Measurements from ENCODE around the gene ELL. TPM values are rescaled to one million over a fixed set of nuclear protein-coding genes. Genes with fewer than 3 reads are reported as not detected.

Gene ELL
- polyA plus RNA-seq, 1 of the 3 experiments (the other 2 are of a cell fraction): 7.4 TPM

DNA sequence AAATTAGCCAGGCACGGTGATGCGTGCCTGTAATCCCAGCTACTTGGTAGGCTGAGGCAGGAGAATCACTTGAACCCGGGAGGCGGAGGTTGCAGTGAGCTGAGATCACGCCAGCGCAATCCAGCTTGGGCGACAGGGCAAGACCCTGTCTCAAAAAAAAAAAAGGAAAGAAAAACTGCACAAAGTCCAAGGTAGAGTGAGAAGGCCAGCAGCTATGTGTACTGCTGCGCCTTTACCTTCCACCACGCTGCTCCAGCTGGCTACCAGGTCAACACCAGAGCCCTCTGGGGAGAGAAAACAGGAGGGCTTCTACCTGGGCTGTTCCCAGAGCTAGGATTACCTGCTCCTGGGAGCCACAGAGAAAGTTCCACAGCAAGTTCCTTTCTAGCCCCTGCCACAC lies 3.2 kb downstream of the ELL start:
- H3K4me1 ChIP-seq (ENCODE audit: control insufficient read depth in 1 of 2, insufficient read depth in 2 of 2, low read depth in 1 of 2, low read length in 1 of 2): peaks cover 4 to 11% of the 10 kb centered on the region in 2 experiments; a peak in 1 of 4 replicates
- H3K27ac ChIP-seq (ENCODE audit: low read depth in 2 of 2, low read length in 1 of 2): 0 out of 4 replicates have a peak overlapping the region, but pooled peaks of 1 of the 2 experiments have one; percentile 95
- peaks cover 80% of the 10 kb centered on the region for H3K79me2 ChIP-seq (ENCODE audit: insufficient read depth)
- no peak overlapping the region for H3K9ac ChIP-seq
- DNase-seq: no peak
- ChIA-PET POLR2A (interaction anchor here (0.8 kb wide), 1 partner anchor 11 kb away, joined by 3 read pairs; no protein-coding TSS in a partner anchor), CTCF (interaction anchor here (1.5 to 5.7 kb wide), 5 partner anchors 15 to 71 kb away, joined by 6 to 36 read pairs (median 28); partner anchors contain the start of gene REX1BD)
- TF ChIP-seq RXRA (IDR thresholded peaks at IDR 0.05; ENCODE audit: borderline replicate concordance, low read depth) (no peak), GABPA (IDR thresholded peaks at IDR 0.05; ENCODE audit: low read depth) (no peak), RCOR1 (IDR thresholded peaks at IDR 0.05; ENCODE audit: low read length) (no peak), CHD2 (IDR thresholded peaks at IDR 0.05; ENCODE audit: low read length, partially characterized antibody) (no peak), GATA2 (CRISPR knock-in tag; IDR thresholded peaks at IDR 0.05) (no peak), SMC3 (IDR thresholded peaks at IDR 0.05; ENCODE audit: low read depth, low read length) (no peak), POLR2AphosphoS5 (IDR thresholded peaks at IDR 0.05; ENCODE audit: low read depth, low read length) (no peak)
- TF ChIP-seq, protein P1, sequence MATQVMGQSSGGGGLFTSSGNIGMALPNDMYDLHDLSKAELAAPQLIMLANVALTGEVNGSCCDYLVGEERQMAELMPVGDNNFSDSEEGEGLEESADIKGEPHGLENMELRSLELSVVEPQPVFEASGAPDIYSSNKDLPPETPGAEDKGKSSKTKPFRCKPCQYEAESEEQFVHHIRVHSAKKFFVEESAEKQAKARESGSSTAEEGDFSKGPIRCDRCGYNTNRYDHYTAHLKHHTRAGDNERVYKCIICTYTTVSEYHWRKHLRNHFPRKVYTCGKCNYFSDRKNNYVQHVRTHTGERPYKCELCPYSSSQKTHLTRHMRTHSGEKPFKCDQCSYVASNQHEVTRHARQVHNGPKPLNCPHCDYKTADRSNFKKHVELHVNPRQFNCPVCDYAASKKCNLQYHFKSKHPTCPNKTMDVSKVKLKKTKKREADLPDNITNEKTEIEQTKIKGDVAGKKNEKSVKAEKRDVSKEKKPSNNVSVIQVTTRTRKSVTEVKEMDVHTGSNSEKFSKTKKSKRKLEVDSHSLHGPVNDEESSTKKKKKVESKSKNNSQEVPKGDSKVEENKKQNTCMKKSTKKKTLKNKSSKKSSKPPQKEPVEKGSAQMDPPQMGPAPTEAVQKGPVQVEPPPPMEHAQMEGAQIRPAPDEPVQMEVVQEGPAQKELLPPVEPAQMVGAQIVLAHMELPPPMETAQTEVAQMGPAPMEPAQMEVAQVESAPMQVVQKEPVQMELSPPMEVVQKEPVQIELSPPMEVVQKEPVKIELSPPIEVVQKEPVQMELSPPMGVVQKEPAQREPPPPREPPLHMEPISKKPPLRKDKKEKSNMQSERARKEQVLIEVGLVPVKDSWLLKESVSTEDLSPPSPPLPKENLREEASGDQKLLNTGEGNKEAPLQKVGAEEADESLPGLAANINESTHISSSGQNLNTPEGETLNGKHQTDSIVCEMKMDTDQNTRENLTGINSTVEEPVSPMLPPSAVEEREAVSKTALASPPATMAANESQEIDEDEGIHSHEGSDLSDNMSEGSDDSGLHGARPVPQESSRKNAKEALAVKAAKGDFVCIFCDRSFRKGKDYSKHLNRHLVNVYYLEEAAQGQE (IDR thresholded peaks at IDR 0.05; ENCODE audit: low read depth, low read length): no peak
- TF ChIP-seq, protein P2, sequence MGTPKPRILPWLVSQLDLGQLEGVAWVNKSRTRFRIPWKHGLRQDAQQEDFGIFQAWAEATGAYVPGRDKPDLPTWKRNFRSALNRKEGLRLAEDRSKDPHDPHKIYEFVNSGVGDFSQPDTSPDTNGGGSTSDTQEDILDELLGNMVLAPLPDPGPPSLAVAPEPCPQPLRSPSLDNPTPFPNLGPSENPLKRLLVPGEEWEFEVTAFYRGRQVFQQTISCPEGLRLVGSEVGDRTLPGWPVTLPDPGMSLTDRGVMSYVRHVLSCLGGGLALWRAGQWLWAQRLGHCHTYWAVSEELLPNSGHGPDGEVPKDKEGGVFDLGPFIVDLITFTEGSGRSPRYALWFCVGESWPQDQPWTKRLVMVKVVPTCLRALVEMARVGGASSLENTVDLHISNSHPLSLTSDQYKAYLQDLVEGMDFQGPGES (IDR thresholded peaks at IDR 0.05; ENCODE audit: low read depth, low read length): no peak
- H3K4me2 ChIP-seq: no peak overlapping the region
- no peaks in the 10 kb centered on the region for H3K9me2 ChIP-seq
- WGBS (ENCODE audit: low lambda C conversion rate): 97% methylated on average over 9 of the region's 9 CpGs
- H3K27me3 ChIP-seq (ENCODE audit: insufficient read depth): no peaks in the 10 kb centered on the region
- H3K9me3 ChIP-seq: no peaks in the 10 kb centered on the region
- no peak overlapping the region for H3K4me3 ChIP-seq (ENCODE audit: low read depth in 2 of 2, low read length in 1 of 2)
- H4K20me1 ChIP-seq (ENCODE audit: insufficient read depth): peaks cover 63% of the 10 kb centered on the region
- H3K36me3 ChIP-seq (replicated peaks in 1 of 2; ENCODE audit: control insufficient read depth in 1 of 2, insufficient read depth in 2 of 2, low read length in 1 of 2): no peaks in the 10 kb centered on the region
- no peak overlapping the region for H2AFZ ChIP-seq (ENCODE audit: low read depth)
- H3F3A ChIP-seq (replicated peaks; ENCODE audit: insufficient read depth): peaks cover 17% of the 10 kb centered on the region

GRCh38 chr19:18517606-18518005 lies 4.3 kb downstream of the ELL start:
- Histone ChIP-seq H3K4me1 (ENCODE audit: control insufficient read depth in 1 of 2, insufficient read depth in 2 of 2, low read depth in 1 of 2, low read length in 1 of 2) (peaks cover 4 to 15% of the 10 kb centered on the region in 2 experiments; a peak in 1 of 4 replicates), H3F3A (replicated peaks; ENCODE audit: insufficient read depth) (peaks cover 17% of the 10 kb centered on the region), H2AFZ (ENCODE audit: low read depth) (no peak overlapping the region), H3K36me3 (replicated peaks in 1 of 2; ENCODE audit: control insufficient read depth in 1 of 2, insufficient read depth in 2 of 2, low read length in 1 of 2) (no peaks in the 10 kb centered on the region), H3K9me3 (no peaks in the 10 kb centered on the region), H3K4me3 (ENCODE audit: low read depth in 2 of 2, low read length in 1 of 2) (no peak overlapping the region), H3K9ac (no peak overlapping the region), H3K27ac (ENCODE audit: low read depth in 2 of 2, low read length in 1 of 2) (no peak overlapping the region), H3K9me2 (no peaks in the 10 kb centered on the region), H3K79me2 (ENCODE audit: insufficient read depth) (peaks cover 90% of the 10 kb centered on the region), H3K4me2 (no peak overlapping the region), H3K27me3 (ENCODE audit: insufficient read depth) (no peaks in the 10 kb centered on the region), H4K20me1 (ENCODE audit: insufficient read depth) (peaks cover 74% of the 10 kb centered on the region)
- no peak for TF ChIP-seq RFX5 (IDR thresholded peaks at IDR 0.05; ENCODE audit: low read length)
- no peak for TF ChIP-seq MAX (IDR thresholded peaks at IDR 0.05; ENCODE audit: low read depth)
- no peak for TF ChIP-seq GATA2 (CRISPR knock-in tag; IDR thresholded peaks at IDR 0.05)
- no peak for TF ChIP-seq YY1 (IDR thresholded peaks at IDR 0.05; ENCODE audit: low read depth)
- TF ChIP-seq RAD21 (IDR thresholded peaks at IDR 0.05; ENCODE audit: low read length): no peak
- TF ChIP-seq, protein P3, sequence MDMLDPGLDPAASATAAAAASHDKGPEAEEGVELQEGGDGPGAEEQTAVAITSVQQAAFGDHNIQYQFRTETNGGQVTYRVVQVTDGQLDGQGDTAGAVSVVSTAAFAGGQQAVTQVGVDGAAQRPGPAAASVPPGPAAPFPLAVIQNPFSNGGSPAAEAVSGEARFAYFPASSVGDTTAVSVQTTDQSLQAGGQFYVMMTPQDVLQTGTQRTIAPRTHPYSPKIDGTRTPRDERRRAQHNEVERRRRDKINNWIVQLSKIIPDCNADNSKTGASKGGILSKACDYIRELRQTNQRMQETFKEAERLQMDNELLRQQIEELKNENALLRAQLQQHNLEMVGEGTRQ (IDR thresholded peaks at IDR 0.05; ENCODE audit: borderline replicate concordance, low read depth, low read length): no peak
- no peak for TF ChIP-seq TAF1 (IDR thresholded peaks at IDR 0.05; ENCODE audit: borderline replicate concordance, low read depth, low read length)
- TF ChIP-seq EZH2phosphoT487 (IDR thresholded peaks at IDR 0.05; ENCODE audit: borderline replicate concordance, low read depth): no peak
- no peak for TF ChIP-seq ZBTB33 (IDR thresholded peaks at IDR 0.05; ENCODE audit: borderline replicate concordance, low read depth)
- TF ChIP-seq FOXM1 (IDR thresholded peaks at IDR 0.05; ENCODE audit: low read depth): no peak
- TF ChIP-seq GABPA (IDR thresholded peaks at IDR 0.05; ENCODE audit: low read depth): no peak
- TF ChIP-seq EP300 (IDR thresholded peaks at IDR 0.05; ENCODE audit: borderline replicate concordance in 1 of 2, low read depth in 1 of 2, low read length in 1 of 2): no peak
- CTCF ChIA-PET: interaction anchor here (0.6 to 5.7 kb wide), 3 partner anchors 14 to 186 kb away, joined by 3 to 36 read pairs (median 29); no protein-coding TSS in a partner anchor
- WGBS (ENCODE audit: low lambda C conversion rate): 90% methylated on average over 4 of the region's 4 CpGs
- no peak for DNase-seq
- POLR2A ChIA-PET: no interaction called here
